Cardiac muscle cell (in vitro differentiated cells and primary cell): ENCODE data around the gene UBQLN3. TPM values are rescaled to one million over a fixed set of nuclear protein-coding genes. Genes with fewer than 3 reads are reported as not detected.

Source experiments
- DNase-seq, 2 donors: peaks; one replicate each; pipeline versions ENCODE4 v3.0.0 to v3.0.0-alpha.2; 2010 to 2017; ENCODE audit warnings: low read depth in 1 of 2, low spot score in 1 of 2
- H3K27ac ChIP-seq: fragments of 200-600 bp; sonication (generic); 2 replicates; pipeline ENCODE4 v1.5.1; 2016
- H3K27me3 ChIP-seq: fragments of 200-600 bp; sonication (generic); 2 replicates; pipeline ENCODE4 v1.6.0; 2016; ENCODE audit warnings: control low read depth
- H3K36me3 ChIP-seq: fragments of 200-600 bp; sonication (generic); 2 replicates; pipeline ENCODE4 v1.5.1; 2016; ENCODE audit warnings: control low read depth
- H3K4me1 ChIP-seq: fragments of 200-600 bp; sonication (generic); 2 replicates; pipeline ENCODE4 v1.8.1; 2017; ENCODE audit warnings: low read depth, mild to moderate bottlenecking, mixed run types
- H3K4me3 ChIP-seq: fragments of 200-600 bp; sonication (generic); 2 replicates; pipeline ENCODE4 v1.5.1; 2016; ENCODE audit warnings: mild to moderate bottlenecking
- H3K9me3 ChIP-seq: fragments of 200-600 bp; sonication (generic); 2 replicates; pipeline ENCODE4 v1.5.1; 2017; ENCODE audit warnings: low read depth, mild to moderate bottlenecking, control low read depth
- polyA plus RNA-seq: library from polyadenylated mRNA; unstranded; fragments of >200 nt; fragmentation: Nextera tagmentation; extraction: Ambion mirVana; gene quantifications from 2 replicates; pipeline ENCODE4 v1.2.1, GENCODE V29; 2016
- total RNA-seq: library from RNA; depleted of rRNA; stranded (reverse); fragments of >200 nt; gene quantifications from 2 replicates; pipeline ENCODE4 v1.2.3, GENCODE V29; 2016
- TF ChIP-seq, protein P1 (sequence below): IDR thresholded peaks from 2 replicates; pipeline ENCODE4 v1.5.1; 2012; ENCODE audit warnings: low read depth, mild to moderate bottlenecking, low read length

Gene UBQLN3
- total and polyA plus RNA-seq, 2 experiments from 2014 or later = 1.9 TPM; not detected in 1

DNA sequence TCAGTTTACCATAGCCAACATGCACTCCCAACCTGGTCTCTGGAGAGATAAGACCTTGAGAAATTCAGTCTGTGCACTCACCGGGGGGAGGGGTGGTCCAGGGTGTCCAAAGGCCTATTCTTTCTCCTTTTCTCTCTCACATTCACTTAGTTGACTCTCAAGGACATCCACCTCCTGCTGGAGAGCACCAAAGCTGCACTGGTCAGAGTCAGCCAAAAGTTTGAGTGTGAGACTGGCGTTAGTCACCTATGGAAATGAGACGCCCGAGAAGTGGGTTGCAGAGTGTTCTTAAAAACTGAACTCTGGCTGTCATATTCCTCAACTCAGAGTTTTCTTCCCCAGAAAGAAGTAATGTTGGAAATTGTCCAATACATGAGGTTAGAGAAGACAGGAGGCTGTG is 11.8 kb upstream of the UBQLN3 start:
- no peaks in the 10 kb centered on the region for H3K36me3 ChIP-seq
- H3K9me3 ChIP-seq = no peaks in the 10 kb centered on the region
- TF ChIP-seq, protein P1, sequence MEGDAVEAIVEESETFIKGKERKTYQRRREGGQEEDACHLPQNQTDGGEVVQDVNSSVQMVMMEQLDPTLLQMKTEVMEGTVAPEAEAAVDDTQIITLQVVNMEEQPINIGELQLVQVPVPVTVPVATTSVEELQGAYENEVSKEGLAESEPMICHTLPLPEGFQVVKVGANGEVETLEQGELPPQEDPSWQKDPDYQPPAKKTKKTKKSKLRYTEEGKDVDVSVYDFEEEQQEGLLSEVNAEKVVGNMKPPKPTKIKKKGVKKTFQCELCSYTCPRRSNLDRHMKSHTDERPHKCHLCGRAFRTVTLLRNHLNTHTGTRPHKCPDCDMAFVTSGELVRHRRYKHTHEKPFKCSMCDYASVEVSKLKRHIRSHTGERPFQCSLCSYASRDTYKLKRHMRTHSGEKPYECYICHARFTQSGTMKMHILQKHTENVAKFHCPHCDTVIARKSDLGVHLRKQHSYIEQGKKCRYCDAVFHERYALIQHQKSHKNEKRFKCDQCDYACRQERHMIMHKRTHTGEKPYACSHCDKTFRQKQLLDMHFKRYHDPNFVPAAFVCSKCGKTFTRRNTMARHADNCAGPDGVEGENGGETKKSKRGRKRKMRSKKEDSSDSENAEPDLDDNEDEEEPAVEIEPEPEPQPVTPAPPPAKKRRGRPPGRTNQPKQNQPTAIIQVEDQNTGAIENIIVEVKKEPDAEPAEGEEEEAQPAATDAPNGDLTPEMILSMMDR = no peak
- H3K4me3 ChIP-seq = no peak overlapping the region
- H3K27me3 ChIP-seq = no peaks in the 10 kb centered on the region
- no peak overlapping the region for H3K27ac ChIP-seq
- no peak for DNase-seq
- H3K4me1 ChIP-seq = no peaks in the 10 kb centered on the region

DNA sequence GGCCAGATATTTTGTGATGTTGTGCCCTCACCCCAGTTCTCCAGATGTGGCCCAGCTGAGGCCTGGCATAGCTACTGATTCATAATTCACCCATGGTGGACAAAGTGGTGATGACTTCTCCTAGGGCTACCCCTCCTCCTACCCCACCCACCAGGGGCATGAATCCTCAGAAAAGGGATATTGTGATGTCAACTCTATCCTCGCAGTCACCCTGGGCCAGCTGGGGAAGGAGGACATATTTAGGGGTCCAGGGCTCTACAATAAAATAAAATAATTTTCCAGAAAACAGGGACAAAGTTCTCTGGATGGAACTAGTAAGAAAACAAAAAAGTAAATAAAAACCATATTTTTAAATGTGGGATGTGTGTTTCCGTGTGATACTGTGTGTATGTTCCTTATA is 6.8 kb upstream of the UBQLN3 start, which contains the start of gene UBQLNL:
TSS of gene UBQLNL (minus strand) at position 101 of the 400 bp plus-strand sequence. CDS start 258 bp downstream, outside the sequence.
- H3K4me1 ChIP-seq = no peaks in the 10 kb centered on the region
- no peaks in the 10 kb centered on the region for H3K27me3 ChIP-seq
- H3K4me3 ChIP-seq = no peak within 1 kb of the TSS
- H3K27ac ChIP-seq = no peak within 1 kb of the TSS
- no peak for DNase-seq
- TF ChIP-seq, protein P1 = no peak
- H3K9me3 ChIP-seq = no peaks in the 10 kb centered on the region
- H3K36me3 ChIP-seq = no peaks in the 10 kb centered on the region

DNA sequence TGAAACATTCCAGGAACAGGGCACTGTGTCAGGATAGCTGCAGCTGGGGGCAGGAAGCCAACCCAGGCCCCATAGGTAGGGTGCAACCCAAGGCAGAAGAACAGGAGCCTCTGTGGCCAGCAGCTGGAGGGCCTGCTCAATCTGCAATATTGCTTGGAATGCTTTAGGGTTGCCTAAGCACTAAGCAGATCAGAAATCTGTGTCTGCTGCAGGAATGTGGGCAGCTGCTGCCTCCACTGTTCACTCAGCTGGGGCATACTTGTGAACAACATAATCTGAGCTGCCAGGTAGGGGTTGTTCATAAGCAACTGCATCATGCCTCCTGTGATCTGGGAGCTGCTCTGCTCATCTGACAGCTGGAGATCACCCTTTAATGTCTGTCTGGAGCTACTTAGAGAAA is 5.1 kb upstream of the UBQLN3 start:
- H3K4me3 ChIP-seq = no peak overlapping the region
- DNase-seq = no peak
- H3K27me3 ChIP-seq = no peaks in the 10 kb centered on the region
- TF ChIP-seq, protein P1 = no peak
- H3K36me3 ChIP-seq = no peaks in the 10 kb centered on the region
- no peaks in the 10 kb centered on the region for H3K4me1 ChIP-seq
- no peak overlapping the region for H3K27ac ChIP-seq
- no peaks in the 10 kb centered on the region for H3K9me3 ChIP-seq

DNA sequence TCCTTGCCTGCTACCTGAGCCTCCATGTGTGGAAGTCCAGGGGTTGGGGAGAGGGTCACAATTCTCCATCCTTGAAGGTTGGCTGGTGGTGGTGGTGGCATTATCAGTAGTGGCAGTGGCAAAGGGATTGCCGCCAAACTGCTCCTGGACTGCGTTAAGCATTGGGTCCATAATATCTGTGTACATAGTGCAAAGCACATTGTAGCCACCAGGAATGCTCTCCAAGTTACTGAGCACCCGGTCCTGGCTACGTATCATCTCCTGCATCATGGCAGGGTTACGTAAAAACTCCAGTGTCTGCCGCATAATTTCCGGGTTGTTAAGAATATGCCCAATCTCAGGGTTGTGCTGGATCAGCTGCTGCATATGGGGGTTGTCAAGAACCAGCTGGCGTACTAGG is 1.2 kb downstream of the UBQLN3 start:
- no peak overlapping the region for H3K27ac ChIP-seq
- H3K4me1 ChIP-seq = no peaks in the 10 kb centered on the region
- H3K27me3 ChIP-seq = no peaks in the 10 kb centered on the region
- TF ChIP-seq, protein P1 = no peak
- H3K4me3 ChIP-seq = no peak overlapping the region
- no peaks in the 10 kb centered on the region for H3K9me3 ChIP-seq
- no peaks in the 10 kb centered on the region for H3K36me3 ChIP-seq
- no peak for DNase-seq

DNA sequence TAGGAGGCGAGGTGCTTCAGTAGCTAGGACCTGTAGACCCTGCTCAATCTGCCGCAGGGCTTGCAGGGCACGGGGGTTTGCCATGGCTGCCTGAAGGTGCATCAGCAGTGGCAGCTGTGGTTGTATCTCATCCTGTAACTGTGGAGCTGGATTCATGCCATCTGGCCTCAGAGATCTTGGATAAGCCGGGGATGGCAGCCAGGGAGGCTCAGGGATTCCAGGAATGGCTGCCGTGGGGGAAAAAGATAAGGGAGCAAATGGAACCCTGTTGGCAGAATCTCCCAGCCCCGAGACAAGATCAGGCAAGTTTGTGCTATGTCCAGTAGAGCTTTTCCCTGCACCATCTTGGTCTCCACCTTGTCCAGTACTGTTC is 1.8 kb downstream of the UBQLN3 start:
- TF ChIP-seq, protein P1 = no peak
- no peaks in the 10 kb centered on the region for H3K27me3 ChIP-seq
- DNase-seq = no peak

More for the DNA sequence above, 1.8 kb downstream of the UBQLN3 start:
- Histone ChIP-seq H3K4me1 (no peaks in the 10 kb centered on the region), H3K4me3 (no peak overlapping the region), H3K9me3 (no peaks in the 10 kb centered on the region), H3K27ac (no peak overlapping the region), H3K36me3 (no peaks in the 10 kb centered on the region)
